ENCODE measurements around the gene CHCHD6.

The CHCHD6 gene

GRCh38 chr3:126903521-126903920 is 199.5 kb downstream of the CHCHD6 start:
- DNase-seq, result no peak

GRCh38 chr3:126907557-126907956 is 203.5 kb downstream of the CHCHD6 start:
- DNase-seq, result no peak

GRCh38 chr3:126908752-126909275 is 204.8 kb downstream of the CHCHD6 start:
- no peak for DNase-seq

- no peak for DNase-seq
Measured at GRCh38 chr3:126910231-126910630, 206.2 kb downstream of the CHCHD6 start.

- DNase-seq, result no peak
Measured at GRCh38 chr3:126911162-126912026, 207.4 kb downstream of the CHCHD6 start.

DNA sequence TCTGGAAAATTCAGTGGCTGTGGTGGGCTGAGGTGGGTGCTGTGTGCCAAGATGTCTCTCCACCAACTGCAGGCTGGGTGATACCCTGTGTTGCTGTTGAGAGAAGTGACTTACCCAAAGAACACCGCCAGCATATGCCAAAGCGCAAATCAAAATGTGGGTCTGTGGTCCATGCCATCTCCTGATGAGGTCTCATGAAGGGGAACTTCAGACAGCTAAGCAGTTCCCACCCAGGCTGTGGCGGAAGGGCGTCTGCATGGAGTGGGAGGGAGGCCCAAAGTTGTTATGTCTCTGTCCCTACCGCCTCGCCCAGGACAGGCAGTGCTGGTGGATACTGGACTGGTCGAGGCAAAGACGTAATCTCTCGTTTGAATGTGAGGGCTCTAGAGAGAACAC is 208.0 kb downstream of the CHCHD6 start:
- DNase-seq, result no peak

GRCh38 chr3:126912491-126913195 is 208.6 kb downstream of the CHCHD6 start:
- no peak for DNase-seq

- no peak for DNase-seq
Measured at GRCh38 chr3:126913524-126913923, 209.5 kb downstream of the CHCHD6 start.

GRCh38 chr3:126914226-126914625 is 210.2 kb downstream of the CHCHD6 start:
- DNase-seq, result no peak

DNA sequence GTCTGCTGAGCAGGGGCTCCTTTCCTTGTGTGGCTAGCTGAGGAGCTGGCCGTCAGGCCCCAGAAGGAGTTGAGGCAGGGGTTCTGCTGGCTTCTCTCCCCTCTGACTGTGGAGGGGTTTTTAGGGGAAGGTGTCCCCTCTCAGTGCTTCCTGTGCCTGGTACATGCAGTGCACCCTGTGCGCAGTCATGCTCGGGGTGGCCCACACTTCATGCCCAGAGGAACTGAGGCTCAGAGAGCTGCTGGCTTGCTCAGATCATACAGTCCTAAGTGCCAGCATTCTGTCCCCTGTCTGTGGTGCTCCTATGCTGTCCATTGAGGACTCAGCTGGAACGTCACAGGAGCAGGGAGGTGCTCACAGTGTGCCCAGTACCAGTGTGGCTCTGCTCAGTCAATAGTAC is 211.0 kb downstream of the CHCHD6 start:
- DNase-seq, result no peak

DNA sequence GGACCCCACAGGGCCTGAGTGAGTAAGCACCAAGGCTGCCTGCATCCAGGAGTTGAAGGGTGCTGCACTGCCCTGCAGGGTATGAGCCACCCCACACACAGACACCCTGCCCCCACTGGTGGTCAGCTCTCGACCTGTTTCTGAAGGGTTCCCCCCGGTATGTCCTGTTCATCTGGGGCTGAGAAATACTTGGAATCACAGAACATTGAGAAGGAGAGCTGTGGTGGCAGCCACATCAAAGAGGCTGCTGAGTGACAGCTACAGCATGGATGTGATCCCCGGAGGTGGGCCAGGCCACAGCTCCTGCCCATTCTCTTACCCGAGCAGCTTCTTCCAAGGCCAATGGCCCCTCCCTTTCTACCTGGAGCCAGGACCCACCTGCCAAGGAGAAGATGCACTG is 212.5 kb downstream of the CHCHD6 start:
- no peak for DNase-seq

- no peak for DNase-seq
Measured at GRCh38 chr3:126917232-126917804, 213.3 kb downstream of the CHCHD6 start.

- DNase-seq, result no peak
Measured at GRCh38 chr3:126918355-126918821, 214.3 kb downstream of the CHCHD6 start.

DNA sequence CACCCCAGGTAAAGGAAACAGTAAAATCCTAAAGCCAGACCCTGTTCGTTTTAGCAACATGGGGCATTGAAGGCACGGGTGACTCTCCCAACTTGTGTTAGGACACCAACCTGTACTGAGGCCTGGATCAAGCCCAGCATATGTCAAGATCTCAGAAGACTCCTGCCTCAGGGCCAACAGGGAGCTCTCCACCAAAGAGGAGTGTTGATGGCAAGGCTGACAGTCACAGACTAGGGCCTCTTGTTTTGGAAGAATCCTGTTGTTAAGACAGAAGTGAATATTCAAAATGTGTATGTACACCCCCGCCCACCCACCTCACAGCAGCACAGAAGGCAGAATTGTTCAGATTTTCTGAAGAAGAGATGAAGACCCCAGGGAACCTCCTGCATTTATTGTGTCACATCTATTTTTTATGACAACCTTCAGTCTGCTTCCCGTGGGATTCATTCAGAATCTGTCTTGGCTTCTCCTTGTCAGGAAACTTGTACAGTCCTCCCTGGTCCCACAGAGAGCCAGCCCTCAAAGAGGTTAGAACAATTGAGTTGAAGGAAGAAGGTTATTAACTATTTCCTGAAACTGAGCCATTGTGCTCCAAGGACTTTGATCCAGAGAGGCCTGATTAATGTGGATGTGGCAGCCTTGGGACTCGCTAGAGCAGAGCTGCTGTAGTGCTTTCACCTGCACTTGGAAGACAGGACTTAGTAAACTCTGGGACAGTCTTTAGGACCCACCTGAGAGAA is 217.2 kb downstream of the CHCHD6 start:
- no peak for DNase-seq

- DNase-seq, result no peak
Measured at GRCh38 chr3:126922466-126922865, 218.4 kb downstream of the CHCHD6 start.

DNA sequence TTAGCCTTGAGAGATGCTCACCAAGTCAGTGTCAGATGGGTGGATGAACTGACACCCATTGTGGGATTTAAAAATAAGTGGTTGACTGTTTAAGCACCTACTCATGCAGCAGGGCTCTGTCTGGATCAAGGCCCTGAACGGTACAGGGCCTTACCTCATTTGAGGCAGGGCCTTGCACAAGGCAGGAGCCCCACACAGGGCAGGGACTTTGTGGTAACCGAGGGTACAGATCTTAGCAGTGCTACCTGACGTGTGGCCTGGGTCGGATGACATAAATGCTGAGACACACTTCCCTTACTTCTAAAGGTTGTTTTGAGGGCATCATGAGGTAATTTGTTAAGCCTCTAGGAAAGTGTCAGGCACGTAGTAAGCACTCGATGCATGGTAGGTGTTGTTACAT is 219.4 kb downstream of the CHCHD6 start:
- no peak for DNase-seq

- DNase-seq, result no peak
Measured at GRCh38 chr3:126923895-126924294, 219.9 kb downstream of the CHCHD6 start.

GRCh38 chr3:126924458-126924857 is 220.4 kb downstream of the CHCHD6 start:
- DNase-seq, result no peak

GRCh38 chr3:126925411-126926171 is 221.6 kb downstream of the CHCHD6 start:
- no peak for DNase-seq

DNA sequence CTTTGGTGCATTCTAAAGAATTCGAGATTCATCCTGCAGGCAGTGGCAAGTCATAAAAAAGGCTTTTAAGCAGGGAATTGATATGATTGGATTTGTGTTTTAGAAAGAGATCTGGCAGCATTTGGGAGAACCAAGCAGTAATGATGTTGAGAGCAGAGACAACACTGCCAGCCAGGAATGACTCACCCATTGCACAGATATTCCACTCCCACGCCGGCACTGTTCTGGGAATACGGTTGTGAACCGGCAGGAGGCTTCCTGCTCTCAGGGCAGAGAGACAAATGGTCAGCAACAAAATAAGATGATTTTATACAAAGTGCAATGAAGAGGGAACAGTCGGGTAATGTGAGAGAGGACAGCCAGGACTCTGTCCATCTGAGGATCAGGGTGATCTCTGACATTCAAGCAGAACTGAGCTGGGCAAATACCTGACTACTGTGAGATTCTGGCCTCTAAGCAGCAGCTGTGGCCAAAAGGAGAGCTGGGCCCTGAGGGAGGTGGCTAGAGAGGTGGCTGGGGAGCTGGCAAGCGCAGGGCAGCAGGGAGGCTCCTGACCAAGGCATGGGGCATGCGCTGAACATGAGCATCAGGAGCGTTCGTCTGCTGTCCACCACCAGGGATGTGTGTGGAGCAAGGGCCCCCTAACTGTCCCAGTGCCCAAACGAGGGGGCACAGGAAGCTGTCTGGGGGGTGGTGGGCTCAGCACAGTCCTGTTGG is 222.8 kb downstream of the CHCHD6 start:
- no peak for DNase-seq

- DNase-seq, result no peak
Measured at GRCh38 chr3:126927401-126927750, 223.3 kb downstream of the CHCHD6 start.

DNA sequence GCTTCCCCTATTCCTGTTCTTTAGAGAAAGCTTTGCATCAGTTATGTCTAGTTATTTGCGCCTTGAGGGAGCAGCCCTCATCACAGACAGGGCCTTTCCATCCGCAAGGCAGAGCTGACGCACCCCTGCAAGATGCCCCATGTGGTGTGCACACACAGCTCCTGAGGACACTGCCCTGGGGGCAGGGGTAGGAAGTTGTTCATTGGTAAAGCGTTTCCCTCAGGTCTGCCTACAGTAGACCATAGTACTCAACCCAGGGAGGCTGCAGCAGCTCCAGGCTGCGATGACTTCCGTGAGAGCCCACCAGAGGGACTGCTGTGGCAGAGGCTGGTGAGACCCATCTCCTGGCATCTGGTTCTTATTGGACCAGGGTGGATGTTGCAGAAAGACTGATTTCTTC is 223.8 kb downstream of the CHCHD6 start:
- no peak for DNase-seq

Data from NCI-H187 treated with DMSO at 0.1 percent for 48 hours (cell line).